T47D (cell line): Measurements from ENCODE around the gene SLC7A8.
"Not testable (repeated sequence)": the region's sequence is repeated elsewhere in the genome, so short reads cannot be mapped to it uniquely, and the experiment has no call there.

Experiments
- DNase-seq, 2 experiments: peaks; one replicate each; pipeline versions ENCODE4 v3.0.0 to v3.0.0-alpha.2; 2011 to 2012; ENCODE audit warnings: low read depth in 1 of 2, low spot score in 1 of 2
- JUND ChIP-seq: IDR thresholded peaks from 2 replicates; pipeline ENCODE4 v1.6.1; 2012; ENCODE audit warnings: low read depth
- in situ Hi-C: cut with HindIII; loops from 2 replicates; pipeline ENCODE4 v1.10.0; 2016; ENCODE audit warnings: low sequenced_read_pairs, low pct_unique_long_range_greater_than_20kb

The SLC7A8 gene

DNA sequence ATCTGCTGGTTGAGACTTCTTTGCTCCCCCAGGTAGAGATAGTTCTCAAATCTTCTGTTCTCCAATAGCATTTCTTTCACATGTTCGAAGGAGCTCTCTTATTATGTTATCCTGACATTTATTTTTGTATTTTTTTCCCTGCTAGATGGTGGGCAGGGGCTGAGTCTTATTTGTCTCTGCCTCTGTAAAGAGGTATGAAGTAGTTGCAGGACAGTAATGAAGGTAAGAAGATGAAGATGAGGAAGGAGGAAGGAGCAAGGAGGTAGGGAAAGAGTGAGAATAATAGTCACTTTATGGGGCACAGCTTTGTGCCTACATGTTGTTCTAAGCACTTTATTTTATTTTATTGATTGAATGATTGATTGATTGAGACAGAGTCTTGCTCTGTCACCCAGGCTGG lies 73.7 kb downstream of the SLC7A8 start:
- in situ Hi-C loops, result no loop called here
- TF ChIP-seq JUND, result no peak
- no peak for DNase-seq

DNA sequence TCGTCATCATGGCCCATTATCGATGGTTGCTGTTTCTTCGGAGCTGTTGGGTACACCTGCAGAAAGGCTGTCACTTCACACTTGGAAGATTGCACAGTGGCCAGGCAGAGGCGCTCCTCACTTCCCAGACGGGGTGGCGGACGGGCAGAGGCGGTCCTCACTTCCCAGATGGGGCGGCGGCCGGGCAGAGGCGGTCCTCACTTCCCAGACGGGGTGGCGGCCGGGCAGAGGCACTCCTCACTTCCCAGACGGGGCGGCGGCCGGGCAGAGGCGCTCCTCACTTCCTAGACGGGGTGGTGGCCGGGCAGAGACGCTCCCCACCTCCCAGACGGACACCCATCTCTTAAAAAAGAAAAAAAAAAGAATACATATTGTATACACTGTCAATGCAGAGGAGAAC lies 75.3 kb downstream of the SLC7A8 start:
- in situ Hi-C loops, DNase-seq: not testable (repeated sequence)

DNA sequence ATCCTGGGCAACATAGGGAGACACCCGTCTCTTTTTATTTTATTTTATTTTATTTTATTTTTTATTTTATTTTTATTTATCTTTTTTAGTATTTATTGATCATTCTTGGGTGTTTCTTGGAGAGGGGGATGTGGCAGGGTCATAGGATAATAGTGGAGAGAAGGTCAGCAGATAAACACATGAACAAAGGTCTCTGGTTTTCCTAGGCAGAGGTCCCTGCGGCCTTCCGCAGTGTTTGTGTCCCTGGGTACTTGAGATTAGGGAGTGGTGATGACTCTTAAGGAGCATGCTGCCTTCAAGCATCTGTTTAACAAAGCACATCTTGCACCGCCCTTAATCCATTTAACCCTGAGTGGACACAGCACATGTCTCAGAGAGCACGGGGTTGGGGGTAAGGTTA lies 75.8 kb downstream of the SLC7A8 start:
- in situ Hi-C loops, DNase-seq: not testable (repeated sequence)

DNA sequence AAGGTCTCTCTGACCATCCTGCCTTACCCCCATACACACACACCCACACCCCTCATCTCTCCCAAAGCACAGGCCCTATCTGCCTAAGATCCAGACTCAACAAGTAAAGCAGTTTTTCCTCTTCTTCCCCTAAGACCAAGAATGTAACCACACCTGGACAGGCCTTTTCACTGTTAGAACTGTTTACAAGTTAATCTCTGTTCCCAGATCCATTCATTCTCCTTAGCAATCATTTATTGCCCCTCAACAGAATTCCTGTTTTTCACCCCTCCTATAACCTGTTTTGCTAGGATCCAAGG lies 76.8 kb downstream of the SLC7A8 start:
- DNase-seq, result no peak
- no peak for TF ChIP-seq JUND
- in situ Hi-C loops, result no loop called here

DNA sequence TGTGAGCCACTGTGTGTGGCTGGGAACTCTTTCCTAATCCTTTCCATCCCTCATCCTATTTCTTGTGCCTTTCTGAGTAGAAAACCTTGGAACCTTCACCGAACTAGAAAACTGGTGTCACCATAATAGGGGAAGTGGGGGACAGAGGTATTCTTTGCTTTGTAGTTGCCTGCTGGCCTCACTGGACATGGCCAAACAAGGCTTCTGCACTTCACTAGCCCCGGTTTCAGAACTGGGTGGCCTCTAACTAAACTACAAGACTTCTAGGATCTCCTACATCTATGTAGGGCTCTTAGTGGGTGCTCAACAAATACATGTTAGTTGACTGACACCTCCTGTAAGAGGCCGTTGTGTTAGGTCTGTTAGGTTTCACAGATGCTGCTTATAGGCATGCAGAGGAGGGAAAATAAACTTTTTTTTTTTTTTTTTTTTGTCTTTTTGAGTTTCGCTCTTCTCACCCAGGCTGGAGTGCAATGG lies 78.1 kb downstream of the SLC7A8 start:
- TF ChIP-seq JUND, result no peak
- in situ Hi-C loops, result no loop called here
- no peak for DNase-seq

DNA sequence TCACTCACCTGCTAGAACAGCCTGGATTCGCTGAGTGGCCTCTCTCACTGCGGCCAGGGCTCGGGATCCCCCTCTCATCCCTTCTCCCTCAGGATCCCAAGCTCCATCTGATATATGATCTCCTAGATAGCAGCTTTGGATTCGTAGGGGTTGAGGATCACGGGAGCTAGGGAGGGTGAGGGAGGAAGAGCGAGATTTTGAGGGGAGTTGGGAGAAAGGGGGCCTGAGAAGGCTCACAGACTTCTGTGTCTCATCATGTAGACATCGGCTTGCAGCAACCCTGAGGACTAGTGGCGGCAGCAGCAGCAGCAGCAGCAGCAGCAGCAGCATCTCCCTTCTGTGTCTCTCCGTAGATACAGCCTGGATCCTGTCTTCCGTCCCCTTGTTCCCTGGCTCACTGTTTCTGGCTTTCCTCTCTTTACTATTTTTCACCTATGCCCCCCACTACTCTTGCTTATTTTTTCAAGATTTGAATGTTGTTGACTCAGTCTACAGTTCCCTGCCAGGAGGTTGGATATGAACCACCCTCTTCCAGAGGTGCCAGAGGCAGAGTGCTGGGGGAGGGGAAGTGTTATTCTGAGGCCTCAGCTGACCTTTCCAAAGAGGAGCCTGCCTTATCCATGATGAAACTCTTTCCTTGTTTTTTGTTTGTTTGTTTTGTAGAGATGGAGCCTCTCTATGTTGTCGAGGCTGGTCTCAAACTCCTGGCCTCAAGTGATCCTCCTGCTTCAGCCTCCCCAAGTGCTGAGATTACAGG lies 78.7 kb downstream of the SLC7A8 start, which contains the start of gene CIROP:
CIROP (minus strand) TSS at position 399 of the 757 bp plus-strand sequence; CDS start at position 330, 69 bp downstream.
- DNase-seq, result no peak
- in situ Hi-C loops, result no loop called here
- TF ChIP-seq JUND, result no peak

DNA sequence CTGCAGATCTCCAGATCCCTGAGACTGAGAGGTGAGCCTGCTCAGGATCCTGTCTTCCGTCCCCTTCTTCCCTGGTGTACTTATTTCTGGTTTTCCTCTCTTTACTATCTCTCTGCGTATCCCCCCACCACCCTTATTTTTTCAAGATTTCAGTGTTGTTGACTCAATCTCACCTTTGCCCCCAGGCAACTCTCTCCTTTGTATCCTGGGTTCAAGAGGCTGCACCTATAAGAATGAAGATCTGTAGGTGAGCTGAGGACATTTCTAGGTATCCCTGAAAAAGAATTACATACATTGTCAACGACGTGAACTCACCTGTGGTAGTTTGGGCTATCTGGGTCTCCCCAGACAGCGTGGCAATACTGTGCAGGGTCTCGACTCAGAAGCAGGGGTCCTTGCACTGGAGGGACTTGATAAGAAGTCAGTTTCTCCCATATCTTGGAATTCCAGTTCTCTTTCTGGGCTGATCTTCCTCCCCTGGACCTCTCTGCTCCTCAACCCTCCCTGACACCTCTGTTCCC lies 79.3 kb downstream of the SLC7A8 start:
- no peak for DNase-seq
- TF ChIP-seq JUND, result no peak
- in situ Hi-C loops, result no loop called here

DNA sequence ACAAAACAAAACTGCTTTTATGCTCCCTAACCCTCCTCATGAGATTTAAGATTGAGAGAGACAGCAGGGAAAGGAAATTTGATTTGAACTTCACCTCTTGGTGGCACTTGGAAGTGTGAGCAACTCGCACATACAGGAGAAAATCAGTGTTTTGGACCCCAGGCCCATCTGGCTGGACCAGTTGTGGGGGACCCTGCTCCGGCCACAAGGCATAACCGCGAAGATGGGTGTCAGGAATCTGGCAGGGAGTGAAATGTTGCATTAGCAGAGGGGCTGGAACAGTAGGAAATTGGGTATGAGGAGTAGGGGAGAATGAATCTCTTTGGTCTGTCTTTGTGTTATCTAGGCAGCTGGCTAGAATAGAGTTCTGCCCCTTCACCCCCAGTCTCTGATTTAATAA lies 79.9 kb downstream of the SLC7A8 start:
- DNase-seq, result no peak
- no peak for TF ChIP-seq JUND
- in situ Hi-C loops, result no loop called here

DNA sequence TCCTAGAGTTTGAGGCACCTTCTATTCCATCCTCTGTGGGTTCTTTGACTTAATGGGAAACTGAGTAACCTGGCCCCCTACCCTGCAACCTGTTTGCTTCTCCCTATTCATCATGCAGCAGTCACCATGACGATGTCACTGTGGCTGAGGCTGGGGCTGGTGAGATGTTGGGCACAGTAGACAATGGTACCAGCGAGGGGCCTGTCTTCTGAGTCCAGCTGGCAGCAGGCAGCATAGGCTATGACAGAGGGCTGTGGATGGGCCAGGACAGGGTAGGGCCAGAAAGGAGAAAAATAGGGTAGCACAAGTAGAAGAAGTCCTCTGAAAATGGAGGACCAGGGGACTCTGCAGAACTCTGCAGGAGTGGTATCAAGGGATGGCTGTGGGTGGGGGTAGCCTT lies 80.7 kb downstream of the SLC7A8 start:
- in situ Hi-C loops, result no loop called here
- no peak for DNase-seq
- no peak for TF ChIP-seq JUND

DNA sequence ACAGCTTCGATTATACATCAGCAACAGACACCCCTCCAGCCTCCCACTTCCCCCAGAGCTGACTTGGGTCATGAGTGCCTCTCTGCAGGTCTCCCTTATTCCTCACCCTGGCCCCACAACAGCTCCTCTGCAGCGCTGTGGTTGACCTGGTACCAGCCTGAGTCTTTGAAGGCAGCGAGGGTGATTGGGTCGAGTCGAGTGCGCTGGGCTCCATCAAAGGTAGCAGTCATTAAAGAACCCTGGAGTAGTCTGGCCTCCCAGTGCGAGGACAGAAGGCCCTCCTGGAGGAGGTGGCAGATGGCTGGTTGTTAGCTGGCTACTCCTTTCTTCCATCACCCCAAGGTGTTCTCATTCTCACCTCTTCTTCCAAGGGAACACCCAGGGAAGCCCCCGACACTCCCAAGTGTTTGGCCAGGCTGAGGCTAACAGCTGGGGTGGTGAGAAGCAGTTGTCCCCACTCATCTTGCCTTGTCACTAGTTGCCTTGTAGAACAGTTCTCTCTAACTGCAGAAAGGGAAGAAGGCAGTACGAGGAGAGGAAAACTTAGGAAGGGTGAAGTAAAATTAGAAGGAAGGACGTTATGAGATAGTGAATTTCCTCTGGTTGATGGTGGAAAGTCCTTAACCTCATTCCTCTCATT lies 81.4 kb downstream of the SLC7A8 start:
- DNase-seq, result no peak
- no peak for TF ChIP-seq JUND
- in situ Hi-C loops, result no loop called here

DNA sequence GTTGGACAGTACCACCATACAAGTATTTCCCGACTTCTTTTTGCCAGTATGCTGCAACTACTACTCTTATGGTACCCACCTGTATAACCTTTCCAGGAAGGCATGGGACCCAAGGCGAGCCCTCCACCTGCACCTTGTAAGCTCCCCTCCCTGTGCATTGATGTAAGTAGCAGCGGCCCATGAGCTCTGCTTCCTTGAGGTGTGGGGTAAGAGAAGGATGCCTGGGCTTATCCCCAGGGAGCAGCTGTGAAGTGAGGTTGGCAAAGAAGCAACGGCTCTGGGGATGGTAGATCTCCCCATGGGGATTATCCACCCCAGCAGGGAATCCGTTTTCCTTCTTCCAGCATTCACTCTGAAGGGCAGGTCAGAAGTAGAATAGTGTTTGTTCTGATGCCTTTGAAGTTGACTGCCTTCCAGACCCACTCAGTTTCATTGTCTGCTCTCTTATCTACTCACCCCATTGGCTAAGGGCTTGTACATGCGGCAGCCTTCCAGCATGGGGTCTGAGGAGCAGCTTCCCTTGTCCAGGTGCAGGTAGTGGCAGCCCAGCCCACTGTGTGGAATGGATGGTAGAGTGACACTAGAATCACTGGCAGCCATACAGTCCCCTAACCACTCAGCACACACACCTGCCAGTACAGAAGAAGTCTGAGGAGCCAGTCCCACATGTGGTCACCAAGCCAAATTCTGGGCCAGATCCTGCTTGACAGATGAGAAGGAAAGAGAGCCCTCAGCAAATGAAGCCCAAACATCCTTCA lies 82.1 kb downstream of the SLC7A8 start:
- no peak for DNase-seq
- TF ChIP-seq JUND, result no peak
- in situ Hi-C loops, result no loop called here

DNA sequence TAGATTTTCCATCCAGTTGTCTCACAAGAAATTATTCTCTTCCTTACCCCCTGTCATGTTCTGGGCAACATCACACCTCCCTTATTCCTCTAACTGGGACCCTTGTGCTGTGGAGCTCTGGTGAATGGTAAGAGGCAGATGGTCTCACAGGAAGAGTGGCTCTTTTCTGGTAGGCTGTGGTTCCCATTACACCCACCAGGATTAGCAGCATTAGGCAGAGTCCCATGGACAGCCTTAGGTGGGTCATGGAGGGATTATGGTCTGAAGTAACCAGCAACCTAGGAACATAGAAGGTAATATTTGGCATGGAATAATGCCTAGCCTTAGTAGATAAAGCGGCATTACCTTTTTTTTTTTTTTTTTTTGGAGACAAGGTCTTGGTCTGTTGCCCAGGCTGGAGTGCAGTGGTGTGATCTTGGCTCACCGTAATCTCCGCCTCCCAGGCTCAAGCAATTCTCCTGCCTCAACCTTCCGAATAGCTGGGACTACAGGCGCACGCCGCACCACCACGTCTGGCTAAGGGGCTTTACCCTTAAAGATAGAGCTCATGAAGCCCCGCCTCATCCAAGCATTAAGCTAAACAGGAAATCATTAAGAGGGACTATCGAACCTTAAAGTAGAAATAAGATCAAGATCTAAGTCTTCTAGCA lies 84.1 kb downstream of the SLC7A8 start:
- no peak for TF ChIP-seq JUND
- DNase-seq, result no peak
- in situ Hi-C loops, result no loop called here
